Left hindlimb (tissue), 1 donor: ENCODE data around the gene SLC35E4.
A peak's percentile ranks its signal among the peaks of the same experiment; 100 is the strongest.
"Not testable (repeated sequence)": the region's sequence is repeated elsewhere in the genome, so short reads cannot be mapped to it uniquely, and the experiment has no call there.

Source experiments
- DNase-seq: peaks from one replicate; pipeline ENCODE4 v3.0.0-alpha.2; 2018

Gene SLC35E4

GRCh38 chr22:30654361-30654760 is 18.8 kb downstream of the SLC35E4 start:
- no peak for DNase-seq

GRCh38 chr22:30655532-30655931 is 20.0 kb downstream of the SLC35E4 start:
- no peak for DNase-seq

GRCh38 chr22:30662040-30662439 is 26.5 kb downstream of the SLC35E4 start:
- DNase-seq, result no peak

GRCh38 chr22:30664798-30665197 is 29.2 kb downstream of the SLC35E4 start:
- no peak for DNase-seq

GRCh38 chr22:30665266-30665665 is 29.7 kb downstream of the SLC35E4 start:
- no peak for DNase-seq

GRCh38 chr22:30665786-30666185 is 30.2 kb downstream of the SLC35E4 start:
- DNase-seq, result no peak

GRCh38 chr22:30667107-30667493 is 31.5 kb downstream of the SLC35E4 start:
- no peak for DNase-seq

- peak; percentile 93 for DNase-seq
These were observed 32.2 kb downstream of the SLC35E4 start, which contains the start of gene DUSP18 for GRCh38 chr22:30667494-30668385. TSS of gene DUSP18 (minus strand) at chr22:30667875. CDS start at chr22:30664003, 3,872 bp downstream.

- DNase-seq, result no peak
These were observed 32.8 kb downstream of the SLC35E4 start for GRCh38 chr22:30668386-30668710.

GRCh38 chr22:30671071-30671470 is 35.5 kb downstream of the SLC35E4 start:
- DNase-seq, result no peak

GRCh38 chr22:30673136-30673535 is 37.6 kb downstream of the SLC35E4 start:
- no peak for DNase-seq

GRCh38 chr22:30674482-30674881 is 38.9 kb downstream of the SLC35E4 start:
- no peak for DNase-seq

- no peak for DNase-seq
These were observed 39.9 kb downstream of the SLC35E4 start for GRCh38 chr22:30675436-30675835.

- not testable (repeated sequence) for DNase-seq
These were observed 41.0 kb downstream of the SLC35E4 start for GRCh38 chr22:30676565-30676964.

GRCh38 chr22:30679895-30680690 is 44.5 kb downstream of the SLC35E4 start:
- DNase-seq, result not testable (repeated sequence)

- no peak for DNase-seq
These were observed 45.6 kb downstream of the SLC35E4 start for GRCh38 chr22:30680991-30681770.

GRCh38 chr22:30681831-30682230 is 46.2 kb downstream of the SLC35E4 start:
- DNase-seq, result no peak

- no peak for DNase-seq
These were observed 49.6 kb downstream of the SLC35E4 start for GRCh38 chr22:30685178-30685577.

- no peak for DNase-seq
These were observed 51.8 kb downstream of the SLC35E4 start for GRCh38 chr22:30687358-30687757.

GRCh38 chr22:30689622-30690021 is 54.0 kb downstream of the SLC35E4 start:
- no peak for DNase-seq

- no peak for DNase-seq
These were observed 55.6 kb downstream of the SLC35E4 start for GRCh38 chr22:30691204-30691603.

- DNase-seq, result peak; percentile 48
These were observed 58.6 kb downstream of the SLC35E4 start for GRCh38 chr22:30694171-30694639.
